ENCODE data around the gene WNT2B. TPM values are rescaled to one million over a fixed set of nuclear protein-coding genes. Genes with fewer than 3 reads are reported as not detected.

Gene WNT2B
- total RNA-seq, 2 experiments from 2014 or later, result not detected

- CTCF ChIA-PET, result no interaction called here
Observed at GRCh38 chr1:112549590-112549989, 40.8 kb downstream of the WNT2B start.

GRCh38 chr1:112554411-112554810 is 45.6 kb downstream of the WNT2B start:
- ChIA-PET POLR2A (no interaction called here), CTCF (no interaction called here)

More at GRCh38 chr1:112549590-112549989, 40.8 kb downstream of the WNT2B start:
- POLR2A ChIA-PET, result no interaction called here

GRCh38 chr1:112557385-112557784 is 48.6 kb downstream of the WNT2B start:
- POLR2A ChIA-PET, result no interaction called here
- CTCF ChIA-PET, result no interaction called here

- POLR2A ChIA-PET, result no interaction called here
- CTCF ChIA-PET, result no interaction called here
Observed at GRCh38 chr1:112558634-112559033, 49.9 kb downstream of the WNT2B start.

GRCh38 chr1:112563341-112563740 is 54.6 kb downstream of the WNT2B start:
- ChIA-PET POLR2A (no interaction called here), CTCF (no interaction called here)

GRCh38 chr1:112564081-112564480 is 55.3 kb downstream of the WNT2B start:
- POLR2A ChIA-PET, result no interaction called here
- CTCF ChIA-PET, result no interaction called here

- CTCF ChIA-PET, result no interaction called here
- POLR2A ChIA-PET, result no interaction called here
Observed at GRCh38 chr1:112565800-112566199, 57.0 kb downstream of the WNT2B start.

- CTCF ChIA-PET, result no interaction called here
- POLR2A ChIA-PET, result no interaction called here
Observed at GRCh38 chr1:112575154-112575804, 66.5 kb downstream of the WNT2B start.

GRCh38 chr1:112576240-112576639 is 67.5 kb downstream of the WNT2B start:
- POLR2A ChIA-PET, result no interaction called here
- CTCF ChIA-PET, result no interaction called here

Other genes starting within 250 kb of the WNT2B start
- gene CTTNBP2NL, start 112.8 kb upstream of the WNT2B start, total RNA-seq, result 1 to 10 TPM; 3.2 TPM
- 10 to 100 TPM; 11.3 to 12.5 TPM for gene ST7L, start 110.2 kb downstream of the WNT2B start, total RNA-seq
- gene CAPZA1, start 110.9 kb downstream of the WNT2B start, total RNA-seq, result 100 to 1,000 TPM; 257 to 261 TPM
- gene MOV10, start 165.7 kb downstream of the WNT2B start, total RNA-seq, result 10 to 100 TPM; 38.1 to 40.4 TPM
- gene RHOC, start 198.2 kb downstream of the WNT2B start, total RNA-seq, result 10 to 100 TPM; 34.9 to 35.9 TPM
- gene PPM1J, start 206.4 kb downstream of the WNT2B start, total RNA-seq, result under 1 TPM; 0.42 to 0.88 TPM